Natural killer cell (primary cell): ENCODE data around the gene SKAP2. TPM values are rescaled to one million over a fixed set of nuclear protein-coding genes. Genes with fewer than 3 reads are reported as not detected.

Experiments used
- ATAC-seq, 3 donors: fragments of 150-1000 bp in 2 of 3; fragments of 200-7000 bp in 1 of 3; cut with Tn5 transposase; 1 replicate in 1 of 3; 2 replicates in 2 of 3; pipeline ENCODE4 v1.10.0; 2021; ENCODE audit warnings: mild to moderate bottlenecking in 2 of 3, moderate library complexity in 2 of 3
- DNase-seq, 2 donors: peaks; one replicate each; pipeline versions ENCODE4 v3.0.0 to v3.0.0-alpha.2; 2013 to 2021; ENCODE audit warnings: mixed read lengths in 1 of 2
- H3K27ac ChIP-seq: one replicate; pipeline ENCODE4 v1.5.1; 2013; ENCODE audit warnings: mild to moderate bottlenecking, low read length
- H3K27me3 ChIP-seq: one replicate; pipeline ENCODE4 v1.6.1; 2013; ENCODE audit warnings: low read length; ENCODE audit not compliant: control insufficient read depth, insufficient read depth
- H3K36me3 ChIP-seq: one replicate; pipeline ENCODE4 v1.6.1; 2013; ENCODE audit warnings: low read length; ENCODE audit not compliant: control insufficient read depth, insufficient read depth
- H3K4me1 ChIP-seq: one replicate; pipeline ENCODE4 v1.6.1; 2013; ENCODE audit warnings: low read length; ENCODE audit not compliant: control insufficient read depth, insufficient read depth
- H3K4me3 ChIP-seq: one replicate; pipeline ENCODE4 v1.5.1; 2013; ENCODE audit warnings: low read length
- H3K9me3 ChIP-seq: one replicate; pipeline ENCODE4 v1.6.1; 2013; ENCODE audit warnings: low read length; ENCODE audit not compliant: control insufficient read depth, insufficient read depth
- H3K27ac Mint-ChIP-seq, 2 donors: one replicate each; pipeline ENCODE4 v1.8.0; 2022; ENCODE audit warnings: mild to moderate bottlenecking in 2 of 2, mixed read lengths in 2 of 2, moderate library complexity in 1 of 2
- H3K27me3 Mint-ChIP-seq, 2 donors: one replicate each; pipeline ENCODE4 v1.8.0; 2022; ENCODE audit warnings: low read depth in 2 of 2, mixed read lengths in 2 of 2
- H3K36me3 Mint-ChIP-seq: one replicate; pipeline ENCODE4 v1.8.0; 2022; ENCODE audit warnings: mixed read lengths
- H3K4me1 Mint-ChIP-seq, 2 donors: one replicate each; pipeline ENCODE4 v1.8.0; 2022; ENCODE audit warnings: mixed read lengths in 2 of 2
- H3K4me3 Mint-ChIP-seq: one replicate; pipeline ENCODE4 v1.8.0; 2022; ENCODE audit warnings: mild to moderate bottlenecking, moderate library complexity, mixed read lengths
- H3K9me3 Mint-ChIP-seq, 2 donors: one replicate each; pipeline ENCODE4 v1.8.0; 2022; ENCODE audit warnings: mixed read lengths in 2 of 2
- WGBS: methylation state at CpG from one replicate; pipeline ENCODE4 v1.1.7; 2013; ENCODE audit warnings: missing lambda C conversion rate; ENCODE audit not compliant: insufficient coverage; 5-methylcytosine and 5-hydroxymethylcytosine counted together
- intact Hi-C: fragments of 100-400 bp; cut with micrococcal nuclease; formaldehyde crosslinking; loops from one replicate; pipeline ENCODE4 v1.14.2; 2022
- total RNA-seq, 4 donors: library from RNA; stranded (reverse); fragments of 120-200 nt in 1 of 4; gene quantifications; one replicate each; pipeline versions ENCODE4 v1.2.3 to v1.2.4, GENCODE V29; 2013 to 2022
- TF ChIP-seq, protein P1 (sequence below): fragments of 200-600 bp; IDR thresholded peaks from one replicate; pipeline ENCODE4 v1.8.0; 2022; ENCODE audit warnings: antibody characterized with exemption

Gene SKAP2
- total RNA-seq, 3 donors from 2014 or later (not counting 1 experiment from before 2014, with no cell fraction given): 26.8 to 42.4 (median 35.1) TPM

DNA sequence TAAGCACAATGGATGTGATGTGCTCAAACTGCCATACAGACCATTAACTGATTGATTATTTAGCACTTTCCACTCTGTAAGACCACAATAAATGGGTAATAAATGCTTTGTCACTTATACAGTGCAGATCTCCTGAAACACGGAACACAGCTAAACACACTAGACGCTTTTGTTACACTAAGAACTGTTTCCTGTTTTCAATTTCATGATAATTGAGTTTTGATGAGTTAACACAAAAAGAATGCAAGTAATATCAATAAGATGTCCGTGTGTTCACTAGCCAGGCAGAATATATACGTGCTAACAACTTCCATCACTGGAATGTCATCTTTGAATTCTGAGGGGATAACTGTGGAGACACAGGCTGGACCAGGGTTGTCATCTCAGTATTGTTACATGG is 178.8 kb downstream of the SKAP2 start:
- no peaks in the 10 kb centered on the region for H3K27me3 Mint-ChIP-seq

DNA sequence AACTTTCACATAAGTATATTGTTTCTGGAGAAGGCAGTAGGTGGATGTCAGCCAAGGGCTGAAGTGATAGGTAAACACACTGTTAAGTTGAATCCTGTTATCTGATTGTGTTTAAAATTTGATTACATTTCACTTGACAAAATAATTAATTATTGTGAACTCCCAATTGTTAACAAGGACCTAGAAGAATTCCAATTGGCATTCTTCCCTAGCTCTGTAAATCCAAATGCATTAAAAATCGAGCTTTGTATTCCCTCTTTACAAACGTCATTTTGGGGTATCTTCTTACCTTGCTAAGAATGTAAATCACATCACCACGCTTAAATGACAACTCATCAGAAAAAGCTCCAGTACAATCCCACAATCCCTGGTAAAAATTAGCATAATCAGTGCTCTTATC is 179.9 kb downstream of the SKAP2 start:
- WGBS: 96% methylated on average over 3 of the region's 3 CpGs
- TF ChIP-seq, protein P1, sequence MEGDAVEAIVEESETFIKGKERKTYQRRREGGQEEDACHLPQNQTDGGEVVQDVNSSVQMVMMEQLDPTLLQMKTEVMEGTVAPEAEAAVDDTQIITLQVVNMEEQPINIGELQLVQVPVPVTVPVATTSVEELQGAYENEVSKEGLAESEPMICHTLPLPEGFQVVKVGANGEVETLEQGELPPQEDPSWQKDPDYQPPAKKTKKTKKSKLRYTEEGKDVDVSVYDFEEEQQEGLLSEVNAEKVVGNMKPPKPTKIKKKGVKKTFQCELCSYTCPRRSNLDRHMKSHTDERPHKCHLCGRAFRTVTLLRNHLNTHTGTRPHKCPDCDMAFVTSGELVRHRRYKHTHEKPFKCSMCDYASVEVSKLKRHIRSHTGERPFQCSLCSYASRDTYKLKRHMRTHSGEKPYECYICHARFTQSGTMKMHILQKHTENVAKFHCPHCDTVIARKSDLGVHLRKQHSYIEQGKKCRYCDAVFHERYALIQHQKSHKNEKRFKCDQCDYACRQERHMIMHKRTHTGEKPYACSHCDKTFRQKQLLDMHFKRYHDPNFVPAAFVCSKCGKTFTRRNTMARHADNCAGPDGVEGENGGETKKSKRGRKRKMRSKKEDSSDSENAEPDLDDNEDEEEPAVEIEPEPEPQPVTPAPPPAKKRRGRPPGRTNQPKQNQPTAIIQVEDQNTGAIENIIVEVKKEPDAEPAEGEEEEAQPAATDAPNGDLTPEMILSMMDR: no peak
- H3K36me3 Mint-ChIP-seq: peaks cover 2% of the 10 kb centered on the region
- no peaks in the 10 kb centered on the region for H3K9me3 Mint-ChIP-seq
- Histone ChIP-seq H3K4me3 (no peak overlapping the region), H3K9me3 (no peaks in the 10 kb centered on the region), H3K27ac (no peak overlapping the region), H3K4me1 (no peaks in the 10 kb centered on the region), H3K36me3 (no peaks in the 10 kb centered on the region), H3K27me3 (no peaks in the 10 kb centered on the region)
- ATAC-seq (no peak), DNase-seq (no peak)
- H3K27me3 Mint-ChIP-seq: no peaks in the 10 kb centered on the region
- H3K4me3 Mint-ChIP-seq: no peak overlapping the region
- H3K4me1 Mint-ChIP-seq: peaks cover 0 to 4% of the 10 kb centered on the region in 2 donors
- no peak overlapping the region for H3K27ac Mint-ChIP-seq
- intact Hi-C loops: loop anchor here (5.0 kb wide), 1 partner anchor 792 kb away; no protein-coding TSS in a partner anchor

More for the DNA sequence above, 178.8 kb downstream of the SKAP2 start:
- no peaks in the 10 kb centered on the region for H3K27me3 ChIP-seq
- 45% methylated on average over 2 of the region's 4 CpGs for WGBS
- H3K4me1 ChIP-seq: no peaks in the 10 kb centered on the region
- H3K4me3 ChIP-seq: no peak overlapping the region
- Mint-ChIP-seq H3K9me3 (no peaks in the 10 kb centered on the region), H3K4me1 (peaks cover 0 to 5% of the 10 kb centered on the region in 2 donors), H3K36me3 (peaks cover 7% of the 10 kb centered on the region), H3K27ac (no peak overlapping the region), H3K4me3 (no peak overlapping the region)
- H3K9me3 ChIP-seq: no peaks in the 10 kb centered on the region
- ATAC-seq (no peak), DNase-seq (no peak)
- intact Hi-C loops: loop anchor here (1.0 kb wide), 1 partner anchor 476 kb away; no protein-coding TSS in a partner anchor
- no peaks in the 10 kb centered on the region for H3K36me3 ChIP-seq
- H3K27ac ChIP-seq: no peak overlapping the region
- TF ChIP-seq, protein P1: no peak

DNA sequence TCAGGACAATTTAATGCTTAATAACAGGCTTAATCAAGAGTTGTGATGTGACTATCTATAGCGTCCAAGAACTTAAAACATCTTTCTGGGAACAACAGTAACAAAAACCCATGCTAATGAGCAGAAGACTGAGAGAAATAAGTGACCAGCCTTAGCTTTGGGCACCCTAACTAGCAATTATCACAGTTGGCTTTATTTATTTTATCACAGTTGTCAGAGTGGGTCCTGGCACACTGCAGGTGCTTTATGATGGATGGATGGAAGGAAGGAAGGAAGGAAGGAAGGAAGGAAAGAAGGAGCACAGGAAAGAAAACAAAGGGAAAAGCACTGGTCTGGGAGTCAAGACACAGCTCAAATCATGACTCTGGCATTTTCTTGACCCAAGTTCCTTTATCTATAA is 181.1 kb downstream of the SKAP2 start:
- no peak for ATAC-seq
- no peaks in the 10 kb centered on the region for H3K9me3 Mint-ChIP-seq
- H3K27me3 Mint-ChIP-seq: no peaks in the 10 kb centered on the region
- intact Hi-C loops: loop anchor here (5.0 kb wide), 1 partner anchor 791 kb away; no protein-coding TSS in a partner anchor
- Histone ChIP-seq H3K27ac (no peak overlapping the region), H3K4me3 (no peak overlapping the region), H3K27me3 (no peaks in the 10 kb centered on the region), H3K4me1 (no peaks in the 10 kb centered on the region), H3K36me3 (no peaks in the 10 kb centered on the region), H3K9me3 (no peaks in the 10 kb centered on the region)
- H3K27ac Mint-ChIP-seq: no peak overlapping the region
- H3K4me3 Mint-ChIP-seq: no peak overlapping the region
- no peaks in the 10 kb centered on the region for H3K4me1 Mint-ChIP-seq
- no peaks in the 10 kb centered on the region for H3K36me3 Mint-ChIP-seq
- TF ChIP-seq, protein P1: no peak
- no CpG with 5 or more reads among the region's 1 CpG for WGBS
- DNase-seq: no peak

DNA sequence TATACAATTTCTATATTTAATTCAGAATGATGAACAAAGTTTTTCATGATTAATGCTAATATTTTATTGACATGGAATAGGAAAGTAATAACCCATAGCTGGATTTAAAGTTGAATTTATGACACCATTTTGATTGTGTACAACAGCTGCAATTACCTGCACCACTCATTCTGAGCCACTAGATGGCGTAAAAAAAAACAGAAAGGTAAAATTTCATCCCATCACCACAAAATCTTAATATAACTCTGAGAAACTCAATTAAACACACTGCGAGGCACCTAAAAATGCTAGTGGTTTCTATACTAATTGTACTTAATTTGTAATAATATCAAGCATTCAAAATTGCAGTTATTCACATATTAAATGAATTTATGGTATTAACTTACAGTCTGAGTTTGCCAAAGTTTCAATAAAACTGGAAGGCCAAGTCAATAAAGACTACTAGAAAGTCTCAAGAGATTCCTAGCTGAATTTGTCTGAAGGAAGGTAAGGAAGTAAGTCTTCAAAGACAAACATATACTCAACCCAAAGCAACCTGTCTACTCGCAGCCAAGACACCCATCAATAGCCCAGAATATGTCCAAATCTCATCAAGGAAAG is 182.5 kb downstream of the SKAP2 start:
- Mint-ChIP-seq H3K27ac (no peak overlapping the region), H3K4me1 (peaks cover 0 to under 1% of the 10 kb centered on the region in 2 donors), H3K27me3 (no peaks in the 10 kb centered on the region), H3K36me3 (no peaks in the 10 kb centered on the region), H3K9me3 (no peaks in the 10 kb centered on the region), H3K4me3 (no peak overlapping the region)
- no peaks in the 10 kb centered on the region for H3K9me3 ChIP-seq
- no peaks in the 10 kb centered on the region for H3K27me3 ChIP-seq
- TF ChIP-seq, protein P1: peak; percentile 92
- intact Hi-C loops: loop anchor here (1.0 to 5.0 kb wide), 2 partner anchors 479 to 790 kb away; no protein-coding TSS in a partner anchor
- ATAC-seq (peak; percentile 62 to 74 (median 71)), DNase-seq (peak in 1 of 2 donors; percentile 62)
- no peaks in the 10 kb centered on the region for H3K4me1 ChIP-seq
- H3K4me3 ChIP-seq: no peak overlapping the region
- WGBS: 50% methylated on average over 2 of the region's 3 CpGs
- no peak overlapping the region for H3K27ac ChIP-seq
- H3K36me3 ChIP-seq: no peaks in the 10 kb centered on the region
